Astrocyte of the spinal cord (primary cell): ENCODE results near the gene CBLC.

Source experiments
- DNase-seq: peaks from one replicate; pipeline ENCODE4 v3.0.0; 2011; ENCODE audit warnings: low read depth, low spot score
- H3K4me3 ChIP-seq: 2 replicates; pipeline ENCODE4 v1.5.1; 2011; ENCODE audit warnings: low read depth, mild to moderate bottlenecking, low read length, moderate library complexity
- in situ Hi-C: cut with HindIII; loops from 2 replicates; pipeline ENCODE4 v1.10.0; 2017; ENCODE audit warnings: low sequenced_read_pairs
- TF ChIP-seq, protein P1 (sequence below): IDR thresholded peaks from 2 replicates; pipeline ENCODE4 v1.5.1; 2012; ENCODE audit warnings: low read depth, mild to moderate bottlenecking, low read length, inconsistent platforms

CBLC gene

DNA sequence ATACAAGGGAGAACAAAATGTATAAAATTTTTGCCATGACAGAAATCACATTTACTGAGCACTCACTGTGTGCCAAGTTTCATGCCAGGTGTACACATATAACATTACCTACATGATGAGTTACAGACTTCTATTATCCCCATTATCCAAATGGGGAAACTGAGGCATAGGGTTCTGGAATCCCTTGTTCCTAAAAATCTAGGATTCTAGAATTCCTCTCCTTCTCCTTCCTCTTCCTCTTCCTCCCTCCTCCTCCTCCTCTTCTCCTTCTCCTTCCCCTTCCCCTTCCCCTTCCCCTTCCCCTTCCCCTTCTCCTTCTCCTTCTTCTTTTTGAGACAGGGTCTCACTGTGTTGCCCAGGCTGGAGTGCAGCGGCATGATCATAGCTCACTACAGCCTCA is 43.3 kb upstream of the CBLC start:
- TF ChIP-seq, protein P1, sequence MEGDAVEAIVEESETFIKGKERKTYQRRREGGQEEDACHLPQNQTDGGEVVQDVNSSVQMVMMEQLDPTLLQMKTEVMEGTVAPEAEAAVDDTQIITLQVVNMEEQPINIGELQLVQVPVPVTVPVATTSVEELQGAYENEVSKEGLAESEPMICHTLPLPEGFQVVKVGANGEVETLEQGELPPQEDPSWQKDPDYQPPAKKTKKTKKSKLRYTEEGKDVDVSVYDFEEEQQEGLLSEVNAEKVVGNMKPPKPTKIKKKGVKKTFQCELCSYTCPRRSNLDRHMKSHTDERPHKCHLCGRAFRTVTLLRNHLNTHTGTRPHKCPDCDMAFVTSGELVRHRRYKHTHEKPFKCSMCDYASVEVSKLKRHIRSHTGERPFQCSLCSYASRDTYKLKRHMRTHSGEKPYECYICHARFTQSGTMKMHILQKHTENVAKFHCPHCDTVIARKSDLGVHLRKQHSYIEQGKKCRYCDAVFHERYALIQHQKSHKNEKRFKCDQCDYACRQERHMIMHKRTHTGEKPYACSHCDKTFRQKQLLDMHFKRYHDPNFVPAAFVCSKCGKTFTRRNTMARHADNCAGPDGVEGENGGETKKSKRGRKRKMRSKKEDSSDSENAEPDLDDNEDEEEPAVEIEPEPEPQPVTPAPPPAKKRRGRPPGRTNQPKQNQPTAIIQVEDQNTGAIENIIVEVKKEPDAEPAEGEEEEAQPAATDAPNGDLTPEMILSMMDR, result no peak
- no peak overlapping the region for H3K4me3 ChIP-seq
- DNase-seq, result no peak
- in situ Hi-C loops, result no loop called here

DNA sequence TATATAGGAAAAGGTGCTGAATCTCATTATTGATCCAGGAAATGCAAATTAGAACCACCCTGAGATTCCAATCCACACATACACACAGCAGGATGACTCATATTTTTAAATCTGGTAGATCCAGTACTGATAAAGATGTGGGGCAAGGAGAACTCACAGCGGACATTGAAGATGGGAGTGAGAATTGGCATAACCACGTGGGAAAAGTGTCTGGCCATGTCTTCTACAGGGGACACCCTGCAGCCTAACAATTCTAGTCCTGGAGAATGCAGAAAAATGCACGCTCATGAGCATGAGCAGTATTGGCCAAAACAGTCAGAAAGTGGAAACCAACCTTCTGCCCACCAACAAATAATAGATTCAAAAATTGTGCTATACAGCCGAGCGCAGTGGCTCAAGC is 42.7 kb upstream of the CBLC start:
- TF ChIP-seq, protein P1, result no peak
- H3K4me3 ChIP-seq, result no peak overlapping the region
- no peak for DNase-seq
- in situ Hi-C loops, result no loop called here

DNA sequence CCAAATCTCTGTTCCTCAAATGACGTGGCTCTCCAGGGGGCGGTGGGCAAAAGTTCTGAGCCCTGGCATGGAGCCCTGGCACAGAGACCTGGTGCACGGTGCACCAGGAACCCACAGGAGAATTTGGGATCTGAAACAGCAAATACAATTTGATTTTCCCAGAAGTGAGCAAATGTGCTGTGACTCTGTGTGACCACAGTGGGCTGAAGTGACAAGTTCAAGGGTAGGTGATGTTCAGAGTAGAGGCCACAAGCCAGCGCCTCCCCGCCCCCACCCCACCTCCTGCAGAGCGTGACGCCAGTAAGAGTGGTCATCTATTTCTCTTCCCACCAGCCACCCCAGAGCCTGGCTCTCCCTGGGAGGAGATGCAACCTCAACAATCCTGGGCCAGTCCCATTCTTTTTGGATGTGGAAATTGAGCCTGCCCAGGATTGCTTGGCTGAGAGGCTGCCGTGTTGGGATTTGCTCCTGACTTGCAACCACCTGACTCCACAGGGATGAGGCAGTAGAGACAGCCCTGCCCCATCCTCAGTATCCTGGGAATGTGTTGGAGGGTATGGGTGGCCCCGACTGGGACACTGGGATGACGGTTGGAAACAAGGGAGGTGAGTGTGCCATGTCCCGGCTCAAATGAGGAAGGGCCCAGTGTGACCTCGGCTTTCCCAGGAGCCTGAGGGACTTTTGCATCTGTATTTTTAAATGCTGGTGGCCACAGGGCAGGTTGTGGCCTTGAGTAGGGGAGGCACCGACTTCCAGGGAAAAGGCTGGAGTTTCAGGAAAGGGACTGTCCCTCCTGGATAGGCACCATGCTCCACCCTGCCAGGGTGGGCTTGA is 40.2 kb upstream of the CBLC start:
- H3K4me3 ChIP-seq, result no peak overlapping the region
- DNase-seq, result peak; percentile 76
- TF ChIP-seq, protein P1, result no peak
- in situ Hi-C loops, result no loop called here

DNA sequence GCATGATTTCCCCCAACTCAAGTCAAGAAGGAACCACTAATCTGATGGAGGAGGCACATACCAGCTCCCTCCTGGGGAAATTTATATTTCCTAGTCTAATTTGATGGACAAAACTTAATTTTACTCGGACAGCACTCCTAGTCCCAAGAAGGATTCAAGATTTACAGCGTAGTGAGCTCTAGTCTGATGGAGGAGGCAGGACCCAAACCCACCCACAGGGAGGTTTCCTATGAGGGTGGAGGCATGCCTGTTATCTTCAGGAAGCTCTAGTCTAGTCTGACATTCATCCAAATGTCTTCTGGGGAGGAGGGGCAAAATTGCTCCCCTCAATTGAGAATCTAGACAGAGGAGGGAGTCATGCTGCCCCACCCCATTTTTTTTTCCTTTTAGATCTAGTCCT is 39.6 kb upstream of the CBLC start:
- no peak for DNase-seq
- in situ Hi-C loops, result no loop called here
- H3K4me3 ChIP-seq, result no peak overlapping the region
- TF ChIP-seq, protein P1, result no peak

DNA sequence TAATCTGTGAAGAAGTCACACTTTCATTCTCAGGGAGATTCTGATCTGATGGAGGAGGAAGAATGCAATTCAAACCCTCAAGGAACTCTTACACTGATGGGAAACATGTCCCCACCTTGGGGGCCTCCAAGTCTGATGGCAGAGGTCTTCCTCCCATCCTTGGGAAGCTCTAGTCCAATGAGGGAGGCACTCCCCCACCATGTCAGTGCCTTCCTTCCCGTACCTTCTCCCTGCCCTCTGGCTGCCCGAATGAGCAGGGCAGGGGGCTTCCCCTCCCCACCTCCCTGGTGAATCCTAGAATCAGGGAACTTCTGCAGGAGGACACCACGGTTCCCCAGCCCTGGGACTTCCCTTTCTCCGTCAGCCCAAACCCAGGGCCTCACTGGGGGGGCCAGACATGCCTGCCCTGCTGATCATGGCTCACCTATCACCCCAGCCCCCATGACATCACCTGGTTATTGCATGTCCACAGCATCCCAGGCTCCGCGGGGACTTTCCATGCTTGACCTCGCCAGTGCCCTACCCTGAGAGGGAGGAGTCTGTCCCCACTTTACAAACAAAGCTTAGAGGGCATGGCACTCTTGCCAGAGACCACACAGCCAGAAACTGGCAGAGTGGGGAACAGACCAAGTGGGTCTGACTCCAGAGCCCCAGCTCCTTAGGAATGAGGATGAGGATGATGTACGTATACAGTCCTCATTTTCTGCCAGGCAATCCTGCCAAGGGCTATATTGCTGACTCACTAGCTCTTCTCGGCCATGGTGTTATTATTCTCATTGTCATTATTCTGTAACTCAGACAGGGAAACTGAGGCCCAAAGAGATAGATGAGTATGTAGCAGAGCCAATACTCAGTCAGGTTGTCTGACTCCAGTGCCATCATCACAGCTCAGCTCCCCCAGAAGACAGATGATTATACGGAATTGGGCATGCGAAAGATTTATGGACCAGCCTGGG is 38.8 kb upstream of the CBLC start:
- no peak overlapping the region for H3K4me3 ChIP-seq
- in situ Hi-C loops, result no loop called here
- no peak for DNase-seq

DNA sequence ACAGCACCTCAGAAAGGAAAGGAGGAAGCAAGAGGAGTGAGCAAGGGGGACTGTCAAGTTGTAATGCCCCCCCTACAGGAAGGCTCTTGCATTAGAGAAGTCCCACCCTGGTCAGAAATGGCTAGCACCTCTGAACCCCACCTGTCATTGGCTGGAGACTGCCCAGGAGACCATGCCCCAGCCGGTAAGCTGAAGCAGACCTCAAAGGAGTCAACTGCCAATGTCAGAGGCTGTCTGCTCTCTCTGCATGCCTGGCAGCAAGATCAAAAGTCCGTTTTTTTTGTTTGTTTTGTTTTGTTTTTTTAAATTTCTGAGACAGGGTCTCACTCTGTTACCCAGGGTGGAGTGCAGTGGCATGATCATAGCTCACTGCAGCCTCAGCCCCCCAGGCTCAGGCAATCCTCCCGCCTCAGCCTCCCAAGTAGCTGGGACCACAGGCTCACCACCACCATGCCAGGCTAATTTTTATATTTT is 37.3 kb upstream of the CBLC start:
- in situ Hi-C loops, result no loop called here
- no peak overlapping the region for H3K4me3 ChIP-seq
- DNase-seq, result no peak
- TF ChIP-seq, protein P1, result peak; percentile 18

More for the DNA sequence above, 38.8 kb upstream of the CBLC start:
- TF ChIP-seq, protein P1, result no peak
